SK-N-SH treated with all-trans-retinoic acid at 6 μM for 48 hours (cell line): ENCODE results near the gene CPNE4.

Experiments used
- CREB5 ChIP-seq: fragments of 250-450 bp; sonication (Bioruptor Pico); IDR thresholded peaks from 2 replicates; pipeline ENCODE4 v1.5.1; 2020; ENCODE audit warnings: low read depth, mild to moderate bottlenecking, moderate library complexity
- GLIS3 ChIP-seq: fragments of 250-450 bp; sonication (Bioruptor Pico); IDR thresholded peaks from 2 replicates; pipeline ENCODE4 v1.5.0; 2020; ENCODE audit warnings: mild to moderate bottlenecking, moderate library complexity
- OSR1 ChIP-seq: fragments of 250-450 bp; sonication (Bioruptor Pico); IDR thresholded peaks from 2 replicates; pipeline ENCODE4 v1.8.0; 2022; ENCODE audit warnings: moderate library complexity, mild to moderate bottlenecking, inconsistent platforms
- ZC3H10 ChIP-seq: fragments of 250-450 bp; sonication (Bioruptor Pico); IDR thresholded peaks from 2 replicates; pipeline ENCODE4 v1.5.1; 2021; ENCODE audit warnings: mild to moderate bottlenecking, moderate library complexity
- ZFP3 ChIP-seq: fragments of 250-450 bp; sonication (Bioruptor Pico); IDR thresholded peaks from 2 replicates; pipeline ENCODE4 v1.5.0; 2020; ENCODE audit warnings: mild to moderate bottlenecking, moderate library complexity
- ZNF565 ChIP-seq: fragments of 450-650 bp; formaldehyde crosslinking; conservative IDR thresholded peaks from 2 replicates; pipeline ENCODE4 v1.5.0; 2020; ENCODE audit warnings: low read depth, mild to moderate bottlenecking, moderate library complexity
- TF ChIP-seq, protein P1 (sequence below): fragments of 250-450 bp; sonication (Bioruptor Pico); IDR thresholded peaks from 2 replicates; pipeline ENCODE4 v1.8.0; 2021; ENCODE audit warnings: low read depth, mild to moderate bottlenecking, moderate library complexity, borderline replicate concordance
- TF ChIP-seq, protein P2 (sequence below): fragments of 250-450 bp; sonication (Bioruptor Pico); IDR thresholded peaks from 2 replicates; pipeline ENCODE4 v1.8.0; 2020; ENCODE audit warnings: mild to moderate bottlenecking, moderate library complexity, borderline replicate concordance

DNA sequence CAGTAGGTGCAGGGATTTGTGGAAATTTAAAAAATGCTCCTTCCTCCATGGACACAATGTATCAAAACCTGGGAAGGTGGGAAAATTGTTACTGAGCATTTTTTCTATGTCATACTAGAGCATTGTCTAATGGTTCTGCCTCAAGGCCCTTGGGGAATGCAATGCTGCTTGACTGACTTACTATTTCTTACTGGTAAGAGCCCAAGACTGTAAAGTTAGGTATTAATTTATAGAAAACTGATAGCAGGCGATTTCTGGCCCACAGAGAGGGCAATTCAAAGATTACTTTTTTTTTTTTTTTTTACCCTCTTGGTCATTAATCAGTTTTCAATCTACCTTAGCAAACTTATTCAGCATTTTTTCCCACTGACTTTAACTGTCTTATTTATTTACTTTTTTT, 493.5 kb downstream of the CPNE4 start:
- TF ChIP-seq CREB5 (CRISPR knock-in tag): no peak
- TF ChIP-seq, protein P1, sequence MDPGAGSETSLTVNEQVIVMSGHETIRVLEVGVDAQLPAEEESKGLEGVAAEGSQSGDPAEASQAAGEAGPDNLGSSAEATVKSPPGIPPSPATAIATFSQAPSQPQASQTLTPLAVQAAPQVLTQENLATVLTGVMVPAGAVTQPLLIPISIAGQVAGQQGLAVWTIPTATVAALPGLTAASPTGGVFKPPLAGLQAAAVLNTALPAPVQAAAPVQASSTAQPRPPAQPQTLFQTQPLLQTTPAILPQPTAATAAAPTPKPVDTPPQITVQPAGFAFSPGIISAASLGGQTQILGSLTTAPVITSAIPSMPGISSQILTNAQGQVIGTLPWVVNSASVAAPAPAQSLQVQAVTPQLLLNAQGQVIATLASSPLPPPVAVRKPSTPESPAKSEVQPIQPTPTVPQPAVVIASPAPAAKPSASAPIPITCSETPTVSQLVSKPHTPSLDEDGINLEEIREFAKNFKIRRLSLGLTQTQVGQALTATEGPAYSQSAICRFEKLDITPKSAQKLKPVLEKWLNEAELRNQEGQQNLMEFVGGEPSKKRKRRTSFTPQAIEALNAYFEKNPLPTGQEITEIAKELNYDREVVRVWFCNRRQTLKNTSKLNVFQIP: no peak
- TF ChIP-seq GLIS3: no peak
- TF ChIP-seq ZNF565 (CRISPR knock-in tag): no peak
- no peak for TF ChIP-seq OSR1
- TF ChIP-seq, protein P2, sequence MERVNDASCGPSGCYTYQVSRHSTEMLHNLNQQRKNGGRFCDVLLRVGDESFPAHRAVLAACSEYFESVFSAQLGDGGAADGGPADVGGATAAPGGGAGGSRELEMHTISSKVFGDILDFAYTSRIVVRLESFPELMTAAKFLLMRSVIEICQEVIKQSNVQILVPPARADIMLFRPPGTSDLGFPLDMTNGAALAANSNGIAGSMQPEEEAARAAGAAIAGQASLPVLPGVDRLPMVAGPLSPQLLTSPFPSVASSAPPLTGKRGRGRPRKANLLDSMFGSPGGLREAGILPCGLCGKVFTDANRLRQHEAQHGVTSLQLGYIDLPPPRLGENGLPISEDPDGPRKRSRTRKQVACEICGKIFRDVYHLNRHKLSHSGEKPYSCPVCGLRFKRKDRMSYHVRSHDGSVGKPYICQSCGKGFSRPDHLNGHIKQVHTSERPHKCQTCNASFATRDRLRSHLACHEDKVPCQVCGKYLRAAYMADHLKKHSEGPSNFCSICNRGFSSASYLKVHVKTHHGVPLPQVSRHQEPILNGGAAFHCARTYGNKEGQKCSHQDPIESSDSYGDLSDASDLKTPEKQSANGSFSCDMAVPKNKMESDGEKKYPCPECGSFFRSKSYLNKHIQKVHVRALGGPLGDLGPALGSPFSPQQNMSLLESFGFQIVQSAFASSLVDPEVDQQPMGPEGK (CRISPR knock-in tag): no peak
- no peak for TF ChIP-seq ZFP3 (CRISPR knock-in tag)
- TF ChIP-seq ZC3H10 (CRISPR knock-in tag): no peak
